ENCODE results near the gene CPED1. TPM values are rescaled to one million over a fixed set of nuclear protein-coding genes. Genes with fewer than 3 reads are reported as not detected.

The CPED1 gene
- total RNA-seq, 1 experiment from 2014 or later, result 0.13 TPM

GRCh38 chr7:121186746-121187145 is 198.2 kb downstream of the CPED1 start:
- Histone ChIP-seq H3K23ac (ENCODE audit: insufficient read length, low read depth, low read length) (no peak overlapping the region), H3K18ac (ENCODE audit: insufficient read length, low read depth, low read length) (no peak overlapping the region), H3K79me1 (ENCODE audit: insufficient read depth, low read depth, low read length, poor library complexity, severe bottlenecking) (no peaks in the 10 kb centered on the region), H3K27ac (ENCODE audit: insufficient read length, low read depth, low read length) (no peak overlapping the region), H4K91ac (ENCODE audit: insufficient read length, low read depth, low read length) (no peak overlapping the region), H3K4me2 (ENCODE audit: insufficient read depth, insufficient read length, low read length) (no peak overlapping the region), H4K8ac (replicated peaks; ENCODE audit: insufficient read length, low read depth, low read length) (no peak overlapping the region), H2BK15ac (ENCODE audit: low read depth, low read length) (no peak overlapping the region), H3K23me2 (ENCODE audit: insufficient read length, low read depth, low read length, poor library complexity, severe bottlenecking) (no peaks in the 10 kb centered on the region), H2BK5ac (ENCODE audit: insufficient read length, low read length) (no peak overlapping the region), H3K9ac (ENCODE audit: extremely low read depth, insufficient read length, low read length) (no peak overlapping the region), H3K4ac (ENCODE audit: low read depth, low read length) (no peak overlapping the region), H2BK12ac (ENCODE audit: insufficient read length, low read depth, low read length) (no peak overlapping the region), H3K4me1 (ENCODE audit: insufficient read depth, low read length) (no peaks in the 10 kb centered on the region), H4K20me1 (ENCODE audit: control insufficient read depth, insufficient read depth, insufficient read length) (no peaks in the 10 kb centered on the region), H2BK120ac (ENCODE audit: low read depth, low read length, poor library complexity, severe bottlenecking) (no peak overlapping the region), H2BK20ac (ENCODE audit: low read depth, low read length, poor library complexity, severe bottlenecking) (no peak overlapping the region), H3K27me3 (ENCODE audit: insufficient read depth, low read length) (no peaks in the 10 kb centered on the region), H2AK5ac (ENCODE audit: insufficient read length, low read length) (no peak overlapping the region), H3K14ac (ENCODE audit: insufficient read depth, low read length) (no peak overlapping the region), H2AFZ (ENCODE audit: low read length) (no peak overlapping the region), H4K5ac (ENCODE audit: insufficient read length, low read depth, low read length) (no peak overlapping the region), H3K56ac (ENCODE audit: insufficient read length, low read depth, low read length) (no peak overlapping the region), H3K9me3 (ENCODE audit: control insufficient read depth, low read depth, low read length) (no peaks in the 10 kb centered on the region), H3T11ph (ENCODE audit: low read length) (no peak overlapping the region), H3K79me2 (ENCODE audit: insufficient read depth, low read length) (no peaks in the 10 kb centered on the region)
- no peak for TF ChIP-seq CTCF (conservative IDR thresholded peaks at IDR 0.05)
- Mint-ChIP-seq H3K4me1 (no peaks in the 10 kb centered on the region), H3K36me3 (ENCODE audit: insufficient read depth in 1 of 3, low read depth in 3 of 3) (no peaks in the 10 kb centered on the region), H3K27me3 (ENCODE audit: low read depth) (no peaks in the 10 kb centered on the region), H3K27ac (no peak overlapping the region), H3K4me3 (no peak overlapping the region), H3K9me3 (no peaks in the 10 kb centered on the region)
- no peak for DNase-seq
- no CpG with 5 or more reads among the region's 1 CpG for WGBS (ENCODE audit: extremely low coverage, insufficient read length, low lambda C conversion rate)

Measured in H9 (cell line).